HL-60 (cell line): Measurements from ENCODE around the gene TMCC3.

Source experiments
- POLR2AphosphoS5 ChIP-seq: IDR thresholded peaks from 2 replicates; pipeline ENCODE4 v1.6.1; 2012; ENCODE audit warnings: low read depth
- TF ChIP-seq, protein P1 (sequence below): IDR thresholded peaks from one replicate; pipeline ENCODE4 v1.5.1; 2011; ENCODE audit warnings: low read length, control low read depth, inconsistent platforms; ENCODE audit not compliant: insufficient read depth

DNA sequence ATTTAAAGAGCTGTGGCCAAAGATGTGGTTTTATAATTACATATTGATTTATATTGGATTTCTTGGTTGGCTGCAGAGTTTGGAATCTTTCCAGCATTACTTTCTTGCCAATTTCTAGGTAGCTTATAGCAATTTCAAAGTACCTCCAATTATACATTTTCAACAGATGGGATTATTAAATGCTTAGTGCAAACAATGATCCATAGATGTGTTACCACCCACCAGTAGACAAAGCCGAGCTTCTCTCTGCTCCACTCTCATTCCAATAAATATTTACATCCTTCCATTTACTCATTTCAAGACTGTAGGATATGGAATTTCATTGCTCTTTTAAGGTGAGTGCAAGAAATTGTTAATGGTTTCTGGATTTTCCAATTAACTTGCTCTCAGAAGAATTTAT is 21.6 kb upstream of the TMCC3 start:
- TF ChIP-seq, protein P1, sequence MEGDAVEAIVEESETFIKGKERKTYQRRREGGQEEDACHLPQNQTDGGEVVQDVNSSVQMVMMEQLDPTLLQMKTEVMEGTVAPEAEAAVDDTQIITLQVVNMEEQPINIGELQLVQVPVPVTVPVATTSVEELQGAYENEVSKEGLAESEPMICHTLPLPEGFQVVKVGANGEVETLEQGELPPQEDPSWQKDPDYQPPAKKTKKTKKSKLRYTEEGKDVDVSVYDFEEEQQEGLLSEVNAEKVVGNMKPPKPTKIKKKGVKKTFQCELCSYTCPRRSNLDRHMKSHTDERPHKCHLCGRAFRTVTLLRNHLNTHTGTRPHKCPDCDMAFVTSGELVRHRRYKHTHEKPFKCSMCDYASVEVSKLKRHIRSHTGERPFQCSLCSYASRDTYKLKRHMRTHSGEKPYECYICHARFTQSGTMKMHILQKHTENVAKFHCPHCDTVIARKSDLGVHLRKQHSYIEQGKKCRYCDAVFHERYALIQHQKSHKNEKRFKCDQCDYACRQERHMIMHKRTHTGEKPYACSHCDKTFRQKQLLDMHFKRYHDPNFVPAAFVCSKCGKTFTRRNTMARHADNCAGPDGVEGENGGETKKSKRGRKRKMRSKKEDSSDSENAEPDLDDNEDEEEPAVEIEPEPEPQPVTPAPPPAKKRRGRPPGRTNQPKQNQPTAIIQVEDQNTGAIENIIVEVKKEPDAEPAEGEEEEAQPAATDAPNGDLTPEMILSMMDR: no peak
- TF ChIP-seq POLR2AphosphoS5: no peak
